SU-DHL-6 (cell line): ENCODE measurements around the gene KLHL29.

ENCODE experiments used
- H2AFZ ChIP-seq: fragments of 200-600 bp; sonication (generic); 2 replicates; pipeline ENCODE4 v1.6.1; 2014; ENCODE audit warnings: low read depth, mild to moderate bottlenecking, moderate library complexity, mixed read lengths, antibody characterized with exemption, low read length; ENCODE audit not compliant: severe bottlenecking
- H3F3A ChIP-seq: fragments of 200-600 bp; shearing (Covaris generic); 2 replicates; pipeline ENCODE4 v1.6.0; 2016; ENCODE audit warnings: antibody characterized with exemption, mild to moderate bottlenecking; ENCODE audit not compliant: insufficient read depth
- H3K27ac ChIP-seq: fragments of 200-600 bp; sonication (generic); 2 replicates; pipeline ENCODE4 v1.5.1; 2016; ENCODE audit warnings: low read depth, mild to moderate bottlenecking, low read length, moderate library complexity, mixed read lengths
- H3K27me3 ChIP-seq: fragments of 200-600 bp; sonication (generic), shearing (Covaris generic); 2 replicates; pipeline ENCODE4 v1.6.0; 2014; ENCODE audit warnings: mild to moderate bottlenecking, low read length
- H3K36me3 ChIP-seq: fragments of 200-600 bp; sonication (generic); 2 replicates; pipeline ENCODE4 v1.6.1; 2014; ENCODE audit warnings: mild to moderate bottlenecking, low read length, mixed read lengths
- H3K4me2 ChIP-seq: fragments of 300-600, 200-600 bp; shearing (Covaris generic), sonication (generic); 2 replicates; pipeline ENCODE4 v1.6.0; 2014; ENCODE audit warnings: low read length, low read depth, mild to moderate bottlenecking; ENCODE audit not compliant: poor library complexity, severe bottlenecking
- H3K4me3 ChIP-seq: fragments of 200-600 bp; sonication (generic); 2 replicates; pipeline ENCODE4 v1.5.1; 2014; ENCODE audit warnings: antibody characterized with exemption, low read length, mild to moderate bottlenecking, mixed read lengths; ENCODE audit not compliant: insufficient read depth, poor library complexity, severe bottlenecking
- H3K79me2 ChIP-seq: fragments of 200-600 bp; sonication (generic); 2 replicates; pipeline ENCODE4 v1.6.1; 2014; ENCODE audit warnings: mild to moderate bottlenecking, low read length, moderate library complexity; ENCODE audit not compliant: insufficient read depth
- H3K9ac ChIP-seq: fragments of 200-600 bp; sonication (generic); 2 replicates; pipeline ENCODE4 v1.7.0; 2014; ENCODE audit warnings: mild to moderate bottlenecking, low read length
- H3K9me2 ChIP-seq: fragments of 200-600 bp; sonication (generic); replicated peaks from 2 replicates; pipeline ENCODE4 v1.6.1; 2014; ENCODE audit warnings: low read length; ENCODE audit not compliant: insufficient read depth
- H3K9me3 ChIP-seq: fragments of 200-600 bp; sonication (generic); 2 replicates; pipeline ENCODE4 v1.6.1; 2014; ENCODE audit warnings: low read length, mixed read lengths; ENCODE audit not compliant: insufficient read depth
- H4K20me1 ChIP-seq: fragments of 200-600 bp; sonication (generic); 2 replicates; pipeline ENCODE4 v1.6.1; 2014; ENCODE audit warnings: low read depth, mild to moderate bottlenecking, antibody characterized with exemption, low read length, moderate library complexity, mixed read lengths
- EZH2phosphoT487 ChIP-seq: fragments of 200-600 bp; sonication (generic), shearing (Covaris generic); conservative IDR thresholded peaks from 2 replicates; pipeline ENCODE4 v1.6.1; 2018; ENCODE audit warnings: mild to moderate bottlenecking, antibody characterized with exemption, low read length, moderate library complexity, mixed read lengths
- TF ChIP-seq, protein P1 (sequence below): fragments of 200-600 bp; sonication (generic); IDR thresholded peaks from one replicate; pipeline ENCODE4 v1.5.1; 2017; ENCODE audit warnings: antibody characterized with exemption, mild to moderate bottlenecking, low read length, moderate library complexity; ENCODE audit not compliant: insufficient read depth, poor library complexity, severe bottlenecking

Gene KLHL29

DNA sequence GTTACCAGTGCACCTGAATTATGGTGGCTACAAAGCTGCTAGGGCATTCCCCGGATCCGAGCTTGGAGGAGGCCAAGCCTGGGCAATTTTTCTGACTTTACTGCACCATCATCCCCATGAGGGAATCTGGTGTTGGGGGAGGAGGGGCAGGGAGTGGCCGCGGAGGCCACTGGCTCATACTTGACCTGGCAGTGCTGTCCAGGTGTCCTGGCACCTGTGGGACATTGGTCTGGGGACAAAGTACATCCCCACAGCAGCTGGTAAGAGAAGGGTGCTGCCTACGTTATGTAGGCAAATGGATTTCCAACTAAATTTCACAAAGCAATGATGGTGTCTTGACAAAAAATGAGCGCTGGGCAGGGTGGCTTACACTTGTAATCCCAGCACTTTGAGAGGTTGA, 48.3 kb downstream of the KLHL29 start:
- Histone ChIP-seq H2AFZ (no peak overlapping the region), H3K27me3 (no peaks in the 10 kb centered on the region), H3K27ac (no peak overlapping the region), H3K9me2 (no peaks in the 10 kb centered on the region), H3K9ac (no peak overlapping the region), H3K4me2 (no peak overlapping the region), H3K36me3 (no peaks in the 10 kb centered on the region), H3K9me3 (no peaks in the 10 kb centered on the region), H3F3A (no peaks in the 10 kb centered on the region), H3K4me3 (no peak overlapping the region), H3K79me2 (no peaks in the 10 kb centered on the region), H4K20me1 (no peaks in the 10 kb centered on the region)
- TF ChIP-seq EZH2phosphoT487, result no peak
- TF ChIP-seq, protein P1, sequence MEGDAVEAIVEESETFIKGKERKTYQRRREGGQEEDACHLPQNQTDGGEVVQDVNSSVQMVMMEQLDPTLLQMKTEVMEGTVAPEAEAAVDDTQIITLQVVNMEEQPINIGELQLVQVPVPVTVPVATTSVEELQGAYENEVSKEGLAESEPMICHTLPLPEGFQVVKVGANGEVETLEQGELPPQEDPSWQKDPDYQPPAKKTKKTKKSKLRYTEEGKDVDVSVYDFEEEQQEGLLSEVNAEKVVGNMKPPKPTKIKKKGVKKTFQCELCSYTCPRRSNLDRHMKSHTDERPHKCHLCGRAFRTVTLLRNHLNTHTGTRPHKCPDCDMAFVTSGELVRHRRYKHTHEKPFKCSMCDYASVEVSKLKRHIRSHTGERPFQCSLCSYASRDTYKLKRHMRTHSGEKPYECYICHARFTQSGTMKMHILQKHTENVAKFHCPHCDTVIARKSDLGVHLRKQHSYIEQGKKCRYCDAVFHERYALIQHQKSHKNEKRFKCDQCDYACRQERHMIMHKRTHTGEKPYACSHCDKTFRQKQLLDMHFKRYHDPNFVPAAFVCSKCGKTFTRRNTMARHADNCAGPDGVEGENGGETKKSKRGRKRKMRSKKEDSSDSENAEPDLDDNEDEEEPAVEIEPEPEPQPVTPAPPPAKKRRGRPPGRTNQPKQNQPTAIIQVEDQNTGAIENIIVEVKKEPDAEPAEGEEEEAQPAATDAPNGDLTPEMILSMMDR, result no peak

DNA sequence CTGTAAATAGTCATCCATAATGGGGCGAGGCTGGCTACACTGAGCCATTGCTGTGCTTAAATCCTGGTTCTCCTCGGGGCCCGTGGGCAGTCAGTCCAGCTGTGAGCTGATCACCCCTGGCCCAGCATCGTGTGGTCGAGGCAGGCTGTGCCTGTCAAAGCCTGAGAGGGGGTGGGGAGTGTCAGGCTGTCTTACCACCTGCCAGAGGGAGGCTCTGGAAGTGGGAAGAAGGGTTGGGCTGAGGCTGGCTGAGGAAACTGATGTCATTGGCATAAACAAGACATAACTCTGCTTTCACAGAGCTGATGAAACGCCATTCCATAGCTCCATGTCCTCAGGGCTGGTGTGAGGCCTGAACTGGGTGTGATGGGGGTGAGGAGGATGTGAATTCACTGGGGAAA, 49.7 kb downstream of the KLHL29 start:
- H3K4me3 ChIP-seq, result no peak overlapping the region
- H3K9ac ChIP-seq, result no peak overlapping the region
- H2AFZ ChIP-seq, result no peak overlapping the region
- H3K36me3 ChIP-seq, result no peaks in the 10 kb centered on the region
- no peaks in the 10 kb centered on the region for H3K9me3 ChIP-seq
- no peak for TF ChIP-seq EZH2phosphoT487
- TF ChIP-seq, protein P1, result no peak
- no peaks in the 10 kb centered on the region for H3K79me2 ChIP-seq
- H3K27ac ChIP-seq, result no peak overlapping the region
- H4K20me1 ChIP-seq, result no peaks in the 10 kb centered on the region
- no peaks in the 10 kb centered on the region for H3F3A ChIP-seq
- H3K27me3 ChIP-seq, result no peaks in the 10 kb centered on the region
- no peak overlapping the region for H3K4me2 ChIP-seq
- no peaks in the 10 kb centered on the region for H3K9me2 ChIP-seq

DNA sequence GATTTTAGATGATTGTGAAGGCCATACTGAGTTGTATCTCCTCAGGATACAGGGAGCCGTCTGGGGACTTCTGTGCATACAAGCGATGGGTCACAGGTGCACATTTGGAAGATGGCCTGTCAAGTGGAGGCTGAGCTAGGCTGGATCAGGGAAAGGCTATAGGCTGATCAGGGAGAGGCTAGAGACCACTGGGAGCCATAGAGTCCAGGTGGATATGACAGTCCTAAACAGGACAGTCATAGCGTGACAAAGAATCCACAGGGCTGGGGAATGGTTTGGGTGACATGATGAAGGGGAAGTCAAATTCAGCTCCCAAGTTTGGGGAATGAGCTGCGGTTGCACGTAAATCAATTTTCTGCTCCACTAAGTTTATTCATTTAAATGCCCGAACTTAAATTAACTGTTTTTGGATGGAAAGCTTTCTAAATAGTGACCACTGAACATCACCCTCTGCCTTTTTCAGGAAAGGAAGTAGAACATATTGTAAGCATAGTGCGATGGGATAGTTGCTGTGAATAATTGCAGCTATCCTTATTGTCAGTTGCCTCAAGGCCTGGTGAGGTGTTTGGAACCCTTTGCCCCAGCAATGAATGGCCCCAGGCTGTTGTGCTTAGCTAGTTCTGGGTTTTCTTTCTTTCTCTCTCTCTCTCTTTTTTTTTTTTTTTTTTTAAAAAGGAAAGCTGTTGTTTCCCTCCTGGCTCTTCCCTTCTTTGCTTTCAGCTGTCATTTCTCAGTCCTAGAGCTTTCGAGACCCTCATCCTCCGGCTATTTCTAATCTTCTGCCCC, 50.5 kb downstream of the KLHL29 start:
- Histone ChIP-seq H3K9me2 (no peaks in the 10 kb centered on the region), H3K27ac (no peak overlapping the region), H3F3A (no peaks in the 10 kb centered on the region), H3K36me3 (no peaks in the 10 kb centered on the region), H4K20me1 (no peaks in the 10 kb centered on the region), H3K79me2 (no peaks in the 10 kb centered on the region), H3K9me3 (no peaks in the 10 kb centered on the region), H3K9ac (no peak overlapping the region), H2AFZ (no peak overlapping the region), H3K27me3 (no peaks in the 10 kb centered on the region), H3K4me3 (no peak overlapping the region), H3K4me2 (no peak overlapping the region)
- TF ChIP-seq, protein P1, result no peak
- TF ChIP-seq EZH2phosphoT487, result no peak
